ENCODE data around the gene DUSP18. TPM values are rescaled to one million over a fixed set of nuclear protein-coding genes. Genes with fewer than 3 reads are reported as not detected.

The DUSP18 gene
- total and polyA plus RNA-seq, 2 experiments from 2014 or later, result 7.7 to 7.9 TPM

DNA sequence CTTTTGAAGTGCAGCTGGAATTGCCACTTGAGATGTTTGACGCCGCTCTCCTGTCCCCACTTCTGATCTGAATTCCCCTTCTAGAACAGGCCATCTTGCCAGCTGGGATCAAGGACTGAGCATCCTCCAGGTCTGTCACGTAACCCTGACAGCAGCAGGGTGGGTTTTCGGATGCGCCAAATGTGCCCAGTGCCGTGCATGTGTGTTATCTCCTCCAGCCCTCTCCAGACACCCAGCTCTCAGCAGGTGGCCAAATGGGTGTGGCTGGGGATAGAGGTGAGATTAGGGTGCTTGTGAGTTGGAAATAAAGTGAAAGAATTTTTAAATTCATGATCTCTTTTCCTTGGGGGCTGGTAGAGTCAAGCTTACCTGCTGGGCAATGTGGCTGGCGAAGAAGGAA, 30.3 kb upstream of the DUSP18 start:
- Histone ChIP-seq H3K4me3 (no peak overlapping the region), H3K79me2 (no peaks in the 10 kb centered on the region), H3K4me1 (ENCODE audit: insufficient read depth) (peaks cover 7% of the 10 kb centered on the region), H3K27me3 (peaks cover 3% of the 10 kb centered on the region), H3K27ac (no peak overlapping the region), H3K9me3 (ENCODE audit: low read depth) (no peaks in the 10 kb centered on the region), H4K20me1 (ENCODE audit: insufficient read depth, poor library complexity, severe bottlenecking) (no peaks in the 10 kb centered on the region), H3K36me3 (replicated peaks; ENCODE audit: insufficient read depth, low read depth) (no peaks in the 10 kb centered on the region), H2AFZ (no peak overlapping the region), H3K9me2 (replicated peaks; ENCODE audit: insufficient read depth) (no peaks in the 10 kb centered on the region), H3K4me2 (no peak overlapping the region)
- no peak for DNase-seq (ENCODE audit: low spot score)
- 98% methylated on average over 7 of the region's 7 CpGs for WGBS (ENCODE audit: low lambda C conversion rate, missing lambda C conversion rate)
- TF ChIP-seq EZH2phosphoT487 (IDR thresholded peaks at IDR 0.05; ENCODE audit: low read depth, severe bottlenecking, unreplicated experiment) (no peak), EZH2 (IDR thresholded peaks at IDR 0.05; ENCODE audit: borderline replicate concordance) (no peak)
- TF ChIP-seq, protein P1, sequence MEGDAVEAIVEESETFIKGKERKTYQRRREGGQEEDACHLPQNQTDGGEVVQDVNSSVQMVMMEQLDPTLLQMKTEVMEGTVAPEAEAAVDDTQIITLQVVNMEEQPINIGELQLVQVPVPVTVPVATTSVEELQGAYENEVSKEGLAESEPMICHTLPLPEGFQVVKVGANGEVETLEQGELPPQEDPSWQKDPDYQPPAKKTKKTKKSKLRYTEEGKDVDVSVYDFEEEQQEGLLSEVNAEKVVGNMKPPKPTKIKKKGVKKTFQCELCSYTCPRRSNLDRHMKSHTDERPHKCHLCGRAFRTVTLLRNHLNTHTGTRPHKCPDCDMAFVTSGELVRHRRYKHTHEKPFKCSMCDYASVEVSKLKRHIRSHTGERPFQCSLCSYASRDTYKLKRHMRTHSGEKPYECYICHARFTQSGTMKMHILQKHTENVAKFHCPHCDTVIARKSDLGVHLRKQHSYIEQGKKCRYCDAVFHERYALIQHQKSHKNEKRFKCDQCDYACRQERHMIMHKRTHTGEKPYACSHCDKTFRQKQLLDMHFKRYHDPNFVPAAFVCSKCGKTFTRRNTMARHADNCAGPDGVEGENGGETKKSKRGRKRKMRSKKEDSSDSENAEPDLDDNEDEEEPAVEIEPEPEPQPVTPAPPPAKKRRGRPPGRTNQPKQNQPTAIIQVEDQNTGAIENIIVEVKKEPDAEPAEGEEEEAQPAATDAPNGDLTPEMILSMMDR (IDR thresholded peaks at IDR 0.05; ENCODE audit: poor library complexity), result no peak

GRCh38 chr22:30695871-30696655, 28.4 kb upstream of the DUSP18 start:
- TF ChIP-seq, protein P1 (IDR thresholded peaks at IDR 0.05; ENCODE audit: poor library complexity), result no peak
- no peak for TF ChIP-seq EZH2 (IDR thresholded peaks at IDR 0.05; ENCODE audit: borderline replicate concordance)
- no peak for TF ChIP-seq EZH2phosphoT487 (IDR thresholded peaks at IDR 0.05; ENCODE audit: low read depth, severe bottlenecking, unreplicated experiment)
- H3K79me2 ChIP-seq, result no peaks in the 10 kb centered on the region
- no peak overlapping the region for H3K4me3 ChIP-seq
- H4K20me1 ChIP-seq (ENCODE audit: insufficient read depth, poor library complexity, severe bottlenecking), result no peaks in the 10 kb centered on the region
- H3K27ac ChIP-seq, result no peak overlapping the region
- no peak for DNase-seq (ENCODE audit: low spot score)
- H3K9me3 ChIP-seq (ENCODE audit: low read depth), result no peaks in the 10 kb centered on the region
- peaks cover 7% of the 10 kb centered on the region for H3K4me1 ChIP-seq (ENCODE audit: insufficient read depth)
- H2AFZ ChIP-seq, result no peak overlapping the region
- H3K27me3 ChIP-seq, result peaks cover 3% of the 10 kb centered on the region
- 93% methylated on average over 7 of the region's 7 CpGs for WGBS (ENCODE audit: low lambda C conversion rate, missing lambda C conversion rate)
- H3K9me2 ChIP-seq (replicated peaks; ENCODE audit: insufficient read depth), result no peaks in the 10 kb centered on the region
- no peaks in the 10 kb centered on the region for H3K36me3 ChIP-seq (replicated peaks; ENCODE audit: insufficient read depth, low read depth)
- H3K4me2 ChIP-seq, result peak overlapping the region; percentile 99

GRCh38 chr22:30695351-30695851, 27.7 kb upstream of the DUSP18 start:
- Histone ChIP-seq H3K4me3 (peak overlapping the region; percentile 87), H3K4me1 (ENCODE audit: insufficient read depth) (peaks cover 7% of the 10 kb centered on the region), H2AFZ (peak overlapping the region; percentile 100)

More at GRCh38 chr22:30695351-30695851, 27.7 kb upstream of the DUSP18 start:
- TF ChIP-seq EZH2phosphoT487 (IDR thresholded peaks at IDR 0.05; ENCODE audit: low read depth, severe bottlenecking, unreplicated experiment) (no peak), EZH2 (IDR thresholded peaks at IDR 0.05; ENCODE audit: borderline replicate concordance) (no peak)
- TF ChIP-seq, protein P1 (IDR thresholded peaks at IDR 0.05; ENCODE audit: poor library complexity), result no peak
- H3K36me3 ChIP-seq (replicated peaks; ENCODE audit: insufficient read depth, low read depth), result no peaks in the 10 kb centered on the region
- peak overlapping the region; percentile 99 for H3K4me2 ChIP-seq
- H3K27me3 ChIP-seq, result peaks cover 3% of the 10 kb centered on the region
- H3K79me2 ChIP-seq, result no peaks in the 10 kb centered on the region
- no peak for DNase-seq (ENCODE audit: low spot score)
- no peaks in the 10 kb centered on the region for H3K9me2 ChIP-seq (replicated peaks; ENCODE audit: insufficient read depth)
- no peaks in the 10 kb centered on the region for H4K20me1 ChIP-seq (ENCODE audit: insufficient read depth, poor library complexity, severe bottlenecking)
- 67% methylated on average over 15 of the region's 15 CpGs for WGBS (ENCODE audit: low lambda C conversion rate, missing lambda C conversion rate)
- H3K27ac ChIP-seq, result no peak overlapping the region
- no peaks in the 10 kb centered on the region for H3K9me3 ChIP-seq (ENCODE audit: low read depth)

All from hepatocyte (in vitro differentiated cells).